Heart right ventricle (tissue), 16 donors: ENCODE measurements around the gene MT1M. TPM values are rescaled to one million over a fixed set of nuclear protein-coding genes. Genes with fewer than 3 reads are reported as not detected.
"Not testable (repeated sequence)": the region's sequence is repeated elsewhere in the genome, so short reads cannot be mapped to it uniquely, and the experiment has no call there.

Experiments used
- ATAC-seq, 8 donors: fragments of 200-7000 bp; cut with Tn5 transposase; one replicate each; pipeline ENCODE4 v1.9.1; 2020; ENCODE audit warnings: mild to moderate bottlenecking in 8 of 8, moderate library complexity in 8 of 8, moderate number of reproducible peaks in 1 of 8
- DNase-seq, 2 donors: peaks; one replicate each; pipeline ENCODE4 v3.0.0-alpha.2; 2020
- H3K27ac ChIP-seq, 10 donors: fragments of 200-600 bp; sonication (generic) in 2 of 10; one replicate each; pipeline versions ENCODE4 v1.5.0 to v1.8.0; 2020 to 2022; ENCODE audit warnings: mild to moderate bottlenecking in 3 of 10
- H3K27me3 ChIP-seq, 7 donors: fragments of 200-600 bp; one replicate each; pipeline ENCODE4 v1.8.0; 2021 to 2022; ENCODE audit warnings: mild to moderate bottlenecking in 2 of 7
- H3K36me3 ChIP-seq, 9 donors: fragments of 200-600 bp; sonication (generic) in 1 of 9; one replicate each; pipeline versions ENCODE4 v1.5.0 to v1.8.0; 2020 to 2022; ENCODE audit warnings: mild to moderate bottlenecking in 2 of 9
- H3K4me1 ChIP-seq, 9 donors: fragments of 200-600 bp; sonication (generic) in 1 of 9; one replicate each; pipeline versions ENCODE4 v1.5.0 to v1.8.0; 2020 to 2022; ENCODE audit warnings: mild to moderate bottlenecking in 4 of 9
- H3K4me3 ChIP-seq, 10 donors: fragments of 200-600 bp; sonication (generic) in 2 of 10; one replicate each; pipeline versions ENCODE4 v1.5.0 to v1.8.0; 2020 to 2022; ENCODE audit warnings: mild to moderate bottlenecking in 7 of 10, moderate library complexity in 2 of 10
- H3K9me3 ChIP-seq, 11 donors: fragments of 200-600 bp in 10 of 11; sonication (generic) in 2 of 11; one replicate each; pipeline versions ENCODE4 v1.5.0 to v1.8.0; 2013 to 2022; ENCODE audit warnings: mild to moderate bottlenecking in 2 of 11, control low read depth in 1 of 11, moderate library complexity in 1 of 11
- WGBS, 2 donors: extraction: QIAGEN DNeasy Blood & Tissue Kit; methylation state at CpG; one replicate each; pipeline ENCODE4 v1.1.7; 2013; ENCODE audit warnings: inconsistent platforms in 1 of 2; 5-methylcytosine and 5-hydroxymethylcytosine counted together
- intact Hi-C, 10 donors: fragments of 100-400 bp; cut with DNase I; formaldehyde crosslinking; loops; one replicate each; pipeline versions ENCODE4 v1.11.1 to v1.14.2; 2022
- polyA plus RNA-seq, 2 donors: library from polyadenylated mRNA; stranded (reverse); fragments of 200-250 nt; gene quantifications; one replicate each; pipeline ENCODE4 v1.2.3, GENCODE V29; 2013
- total RNA-seq, 10 donors: library from RNA; stranded (reverse); fragmentation: NEBNext Ultra II Directional in 3 of 10; extraction: Animal tissue kit (Norgen Biotek cat#: 25700) in 3 of 10; gene quantifications; one replicate each; pipeline versions ENCODE4 v1.2.1 to v1.2.4, GENCODE V29; 2021 to 2023
- TF ChIP-seq, protein P1 (sequence below), 9 donors: fragments of 200-600 bp; sonication (generic) in 2 of 9; IDR thresholded peaks; one replicate each; pipeline versions ENCODE4 v1.5.0 to v1.8.0; 2021 to 2022; ENCODE audit warnings: antibody characterized with exemption in 9 of 9, mild to moderate bottlenecking in 5 of 9, moderate library complexity in 1 of 9
- donor health status: Arrhythmogenic right ventricular cardiomyopathy.
- donor health status: ischemic (EF 13 %, LVEDD 7.1; RV severe dilation, severe dysfunction).
- donor health status: healthy with polysubstance abuse.
- donor health status: DM: no; HTN: yes; CAD: no.
- donor health status: DM: no; HTN: no; CAD: no.
- donor health status: ischemic (EF 25% LVEDD 6.9; RV normal size, moderate dysfunction).
- donor health status: ischemic (EF 25% LVEDD 5.7; RV mildly dilated, moderate dysfunction).
- donor health status: healthy.
- donor health status: DM: yes; HTN: yes; CAD: no.
- donor health status: Ischemic cardiomyopathy.
- donor health status: ischemic (EF 35%, LVEDD 5.7; RV mildly dilated, moderate dysfunction).
- donor health status: nonischemic (EF 11% LVEDD 7.7; RV severe dilation, severe dysfunction).
- donor health status: DM: yes; HTN: yes; CAD: no.
- donor health status: PGD.
- donor health status: ischemic (EF 29% LVEDD 5.4; RV normal size, mild dysfunction).
- donor health status: nonischemic (EF 23%, LVEDD 6.1; RV moderate dilation, normal function).

Gene MT1M
- total and polyA plus RNA-seq, 12 donors = 0.75 to 25.4 (median 2.9) TPM

DNA sequence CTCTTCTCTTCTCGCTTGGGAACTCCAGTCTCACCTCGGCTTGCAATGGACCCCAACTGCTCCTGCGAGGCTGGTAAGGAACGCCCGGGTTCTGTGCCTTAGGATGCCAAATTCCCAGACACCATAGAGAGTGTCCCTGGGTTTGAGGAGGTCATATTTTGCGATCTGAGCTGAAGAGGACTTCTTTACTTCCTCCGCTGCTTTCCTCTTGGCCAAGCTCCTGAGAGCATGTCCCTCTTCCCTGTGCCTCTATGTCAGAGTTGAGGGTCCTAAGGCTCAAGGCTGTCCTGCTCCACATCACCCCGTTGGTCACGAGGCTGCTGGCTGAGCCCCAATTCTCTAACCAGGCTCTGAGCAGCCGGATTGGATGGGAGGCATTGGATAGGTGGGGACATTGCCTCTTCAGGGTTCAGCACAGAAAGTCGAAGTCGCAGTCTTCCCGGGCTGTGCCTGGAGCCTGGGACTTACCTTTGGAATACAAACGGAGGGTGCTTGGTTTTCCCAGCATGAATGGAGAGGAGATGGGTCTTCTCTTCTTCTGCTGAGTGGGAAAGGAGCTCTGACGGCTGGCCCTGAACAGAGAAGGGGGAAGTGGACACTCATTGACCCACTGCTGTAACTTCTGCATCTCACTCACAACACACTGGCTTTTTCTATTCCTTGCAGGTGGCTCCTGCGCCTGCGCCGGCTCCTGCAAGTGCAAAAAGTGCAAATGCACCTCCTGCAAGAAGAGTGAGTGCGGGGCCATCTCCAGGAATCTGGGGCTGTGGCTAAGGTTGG, 37.6 kb downstream of the MT1M start:
- Histone ChIP-seq H3K4me3 (peak overlapping the region in 1 of 10 donors; percentile 12), H3K27me3 (peaks cover 6 to 98% (median 74%) of the 10 kb centered on the region in 7 donors), H3K36me3 (no peaks in the 10 kb centered on the region), H3K27ac (no peak overlapping the region), H3K4me1 (peaks cover 0 to 23% (median 16%) of the 10 kb centered on the region in 9 donors), H3K9me3 (no peaks in the 10 kb centered on the region)
- DNase-seq = no peak
- TF ChIP-seq, protein P1, sequence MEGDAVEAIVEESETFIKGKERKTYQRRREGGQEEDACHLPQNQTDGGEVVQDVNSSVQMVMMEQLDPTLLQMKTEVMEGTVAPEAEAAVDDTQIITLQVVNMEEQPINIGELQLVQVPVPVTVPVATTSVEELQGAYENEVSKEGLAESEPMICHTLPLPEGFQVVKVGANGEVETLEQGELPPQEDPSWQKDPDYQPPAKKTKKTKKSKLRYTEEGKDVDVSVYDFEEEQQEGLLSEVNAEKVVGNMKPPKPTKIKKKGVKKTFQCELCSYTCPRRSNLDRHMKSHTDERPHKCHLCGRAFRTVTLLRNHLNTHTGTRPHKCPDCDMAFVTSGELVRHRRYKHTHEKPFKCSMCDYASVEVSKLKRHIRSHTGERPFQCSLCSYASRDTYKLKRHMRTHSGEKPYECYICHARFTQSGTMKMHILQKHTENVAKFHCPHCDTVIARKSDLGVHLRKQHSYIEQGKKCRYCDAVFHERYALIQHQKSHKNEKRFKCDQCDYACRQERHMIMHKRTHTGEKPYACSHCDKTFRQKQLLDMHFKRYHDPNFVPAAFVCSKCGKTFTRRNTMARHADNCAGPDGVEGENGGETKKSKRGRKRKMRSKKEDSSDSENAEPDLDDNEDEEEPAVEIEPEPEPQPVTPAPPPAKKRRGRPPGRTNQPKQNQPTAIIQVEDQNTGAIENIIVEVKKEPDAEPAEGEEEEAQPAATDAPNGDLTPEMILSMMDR (IDR thresholded peaks at IDR 0.05) = no peak
- intact Hi-C loops = no loop called here
- WGBS, 2 donors = 15 to 20% methylated on average over 19 of the region's 19 CpGs
- ATAC-seq = no peak

DNA sequence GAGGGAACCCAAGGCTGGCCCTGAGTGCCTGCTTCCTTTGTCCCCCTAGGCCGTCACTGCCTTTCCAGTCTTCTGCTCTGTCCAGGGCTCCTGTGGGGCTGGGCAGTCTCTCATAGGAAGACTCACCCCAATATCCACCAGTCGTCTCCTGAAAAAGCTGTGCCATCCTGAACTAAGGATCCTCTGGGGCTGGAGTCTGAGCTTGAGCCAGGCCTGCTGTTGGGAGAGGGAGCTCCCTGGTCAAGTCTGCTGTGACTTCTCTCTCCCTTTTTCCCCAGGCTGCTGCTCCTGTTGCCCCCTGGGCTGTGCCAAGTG, 38.1 kb downstream of the MT1M start:
- DNase-seq (no peak), ATAC-seq (no peak)
- intact Hi-C loops = no loop called here
- Histone ChIP-seq H3K27ac (no peak overlapping the region), H3K4me1 (peaks cover 0 to 24% (median 16%) of the 10 kb centered on the region in 9 donors), H3K36me3 (no peaks in the 10 kb centered on the region), H3K9me3 (no peaks in the 10 kb centered on the region), H3K4me3 (no peak overlapping the region), H3K27me3 (peaks cover 6 to 98% (median 74%) of the 10 kb centered on the region in 7 donors)
- 36 to 55% methylated on average over 2 of the region's 2 CpGs for WGBS, 2 donors
- TF ChIP-seq, protein P1 (IDR thresholded peaks at IDR 0.05) = no peak

DNA sequence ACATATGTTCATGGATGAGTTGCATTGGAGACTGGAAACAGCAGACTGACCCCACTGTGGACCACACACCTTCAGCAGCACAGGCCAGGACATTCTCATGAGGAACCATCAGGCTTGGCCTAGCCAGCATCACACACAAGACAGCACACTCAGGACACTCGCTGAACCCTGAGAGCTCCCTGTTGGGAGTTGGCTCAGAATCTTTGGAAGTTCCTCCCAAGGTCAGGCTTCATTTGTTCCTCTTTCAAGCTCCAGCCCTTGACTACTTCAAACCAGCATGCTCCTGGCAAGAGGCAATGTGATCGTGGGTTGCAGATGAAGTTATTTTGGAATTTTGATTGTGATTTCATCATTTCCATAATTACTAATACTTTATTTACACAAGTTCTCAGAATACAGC, 39.2 kb downstream of the MT1M start:
- H3K27ac ChIP-seq, H3K36me3 ChIP-seq, H3K4me3 ChIP-seq, H3K9me3 ChIP-seq, DNase-seq, ATAC-seq: not testable (repeated sequence)
- intact Hi-C loops = loop anchor here in 1 of 10 donors (2.0 kb wide), 1 partner anchor 31 kb away; no protein-coding TSS in a partner anchor
- Histone ChIP-seq H3K27me3 (peaks cover 6 to 98% (median 73%) of the 10 kb centered on the region in 7 donors), H3K4me1 (peaks cover 0 to 32% (median 16%) of the 10 kb centered on the region in 9 donors)
- WGBS, 2 donors = 60 to 74% methylated on average over 2 of the region's 2 CpGs

DNA sequence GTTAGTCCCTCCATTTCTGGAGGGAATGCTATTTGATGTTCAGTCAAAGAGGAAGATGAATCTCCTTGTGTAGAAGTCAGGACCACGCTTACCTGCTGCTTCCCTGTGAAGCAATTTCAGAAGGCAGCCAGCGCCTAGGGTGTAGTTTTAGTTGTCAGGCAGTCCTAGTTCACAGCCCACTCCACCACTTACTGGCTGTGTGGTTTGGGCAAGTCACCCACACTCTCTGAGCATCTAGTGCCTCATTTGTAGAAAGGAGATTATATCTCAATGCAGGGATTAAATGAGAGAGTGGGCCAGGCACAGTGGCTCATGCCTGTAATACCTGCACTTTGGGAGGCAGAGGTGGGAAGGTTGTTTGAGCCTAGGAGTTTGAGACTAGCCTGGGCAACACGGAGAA, 39.7 kb downstream of the MT1M start:
- not testable (repeated sequence) for H3K36me3 ChIP-seq, ATAC-seq, H3K9me3 ChIP-seq, H3K4me3 ChIP-seq, DNase-seq, H3K27ac ChIP-seq
- Histone ChIP-seq H3K27me3 (peaks cover 6 to 97% (median 69%) of the 10 kb centered on the region in 7 donors), H3K4me1 (peaks cover 0 to 32% (median 16%) of the 10 kb centered on the region in 9 donors)
- WGBS, 2 donors = 72 to 94% methylated on average over 3 of the region's 3 CpGs
- intact Hi-C loops = loop anchor here in 1 of 10 donors (2.0 kb wide), 1 partner anchor 31 kb away; no protein-coding TSS in a partner anchor

DNA sequence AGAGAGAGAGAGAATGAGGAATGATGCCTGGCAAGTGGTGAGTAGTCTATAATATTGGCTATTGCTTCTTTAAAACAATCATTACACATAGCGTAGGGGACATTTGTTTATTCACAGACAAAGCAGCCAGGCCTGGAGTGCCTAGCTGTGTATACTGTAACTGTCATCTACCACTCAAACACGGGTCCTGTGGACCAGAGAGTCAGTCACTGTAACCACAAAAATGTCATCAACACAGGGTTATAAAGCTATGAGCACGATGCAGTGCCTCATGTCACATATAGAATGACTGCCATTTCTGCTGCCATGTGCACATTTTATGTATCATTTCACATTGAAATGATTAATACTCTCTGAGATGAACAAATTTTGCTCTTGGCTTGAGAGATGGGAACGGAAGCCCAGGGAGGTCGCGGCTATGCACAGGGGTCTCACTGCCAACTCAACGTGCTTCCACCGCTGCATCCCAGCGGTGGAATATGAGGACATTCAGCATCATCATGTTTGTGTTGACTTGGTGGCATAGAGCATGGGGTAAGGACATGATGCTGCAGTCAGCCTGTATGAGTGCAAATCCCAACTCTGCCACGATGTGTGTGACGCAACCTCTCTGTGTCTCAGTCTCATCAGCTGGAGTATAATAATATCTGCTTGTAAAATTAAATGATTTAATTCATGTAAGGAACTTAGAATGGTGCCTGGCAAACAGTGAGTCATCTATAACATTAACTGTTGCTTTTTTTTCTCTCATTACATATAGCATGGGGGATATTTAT, 40.5 kb downstream of the MT1M start:
- intact Hi-C loops = loop anchor here in 1 of 10 donors (2.0 kb wide), 1 partner anchor 30 kb away; no protein-coding TSS in a partner anchor
- no peak for ATAC-seq
- WGBS, 2 donors = 88 to 91% methylated on average over 11 of the region's 11 CpGs

More for the DNA sequence above, 40.5 kb downstream of the MT1M start:
- Histone ChIP-seq H3K4me3 (no peak overlapping the region), H3K27me3 (peaks cover 6 to 89% (median 62%) of the 10 kb centered on the region in 7 donors), H3K4me1 (peaks cover 0 to 25% (median 14%) of the 10 kb centered on the region in 9 donors), H3K9me3 (no peaks in the 10 kb centered on the region), H3K27ac (no peak overlapping the region), H3K36me3 (no peaks in the 10 kb centered on the region)
- DNase-seq = no peak
- TF ChIP-seq, protein P1 (IDR thresholded peaks at IDR 0.05) = no peak
